Body of pancreas (tissue), 4 donors: ENCODE data around the gene SLC4A8. TPM values are rescaled to one million over a fixed set of nuclear protein-coding genes. Genes with fewer than 3 reads are reported as not detected.

Experiments used
- ATAC-seq: fragments of 150-250 bp; one replicate; pipeline ENCODE4 v1.9.1; 2016
- DNase-seq, 4 donors: peaks; one replicate each; pipeline ENCODE4 v3.0.0-alpha.2; 2019
- H3K27ac ChIP-seq, 4 donors: fragments of 200-600 bp; sonication (generic); 1 replicate in 3 of 4; 2 replicates in 1 of 4; pipeline versions ENCODE4 v1.5.1 to v1.6.1; 2016 to 2019; ENCODE audit warnings: mild to moderate bottlenecking in 1 of 4, mixed read lengths in 1 of 4, moderate library complexity in 1 of 4
- H3K27me3 ChIP-seq, 2 donors: fragments of 200-600 bp; sonication (generic); one replicate each; pipeline ENCODE4 v1.6.0; 2016; ENCODE audit warnings: mild to moderate bottlenecking in 1 of 2
- H3K36me3 ChIP-seq, 2 donors: fragments of 200-600 bp; sonication (generic); replicated peaks in 1 of 2; 2 replicates each; pipeline ENCODE4 v1.5.1; 2016; ENCODE audit warnings: low read depth in 2 of 2; ENCODE audit not compliant: insufficient read depth in 1 of 2
- H3K4me1 ChIP-seq: fragments of 200-600 bp; sonication (generic); one replicate; pipeline ENCODE4 v1.6.0; 2016
- H3K4me3 ChIP-seq, 2 donors: fragments of 200-600 bp; sonication (generic); 1 replicate in 1 of 2; 2 replicates in 1 of 2; pipeline ENCODE4 v1.5.1; 2016 to 2019
- H3K9me3 ChIP-seq, 3 donors: fragments of 200-600 bp; sonication (generic); 1 replicate in 2 of 3; 2 replicates in 1 of 3; pipeline ENCODE4 v1.5.1; 2016
- POLR2A ChIP-seq, 3 donors: fragments of 450-650 bp; IDR thresholded peaks; one replicate each; pipeline ENCODE4 v1.6.1; 2016; ENCODE audit warnings: antibody characterized with exemption in 3 of 3, mild to moderate bottlenecking in 2 of 3
- WGBS, 2 donors: methylation state at CpG; one replicate each; pipeline ENCODE4 v1.1.5; 2017; 5-methylcytosine and 5-hydroxymethylcytosine counted together
- intact Hi-C: fragments of 100-400 bp; cut with DNase I; formaldehyde crosslinking; loops from one replicate; pipeline ENCODE4 v1.15.1; 2023
- total RNA-seq, 2 donors: library from RNA; depleted of rRNA; stranded (reverse); fragments of >200 nt; gene quantifications; one replicate each; pipeline ENCODE4 v1.1.0, GENCODE V29; 2016
- TF ChIP-seq, protein P1 (sequence below), 7 experiments: fragments of 450-650 bp in 4 of 7; fragments of 200-600 bp in 3 of 7; sonication (generic) in 3 of 7; IDR thresholded peaks; one replicate each; pipeline ENCODE4 v1.5.1; 2016 to 2019; ENCODE audit warnings: antibody characterized with exemption in 7 of 7

Gene SLC4A8
- total RNA-seq, 2 donors from 2014 or later: 1.6 to 2.3 TPM

DNA sequence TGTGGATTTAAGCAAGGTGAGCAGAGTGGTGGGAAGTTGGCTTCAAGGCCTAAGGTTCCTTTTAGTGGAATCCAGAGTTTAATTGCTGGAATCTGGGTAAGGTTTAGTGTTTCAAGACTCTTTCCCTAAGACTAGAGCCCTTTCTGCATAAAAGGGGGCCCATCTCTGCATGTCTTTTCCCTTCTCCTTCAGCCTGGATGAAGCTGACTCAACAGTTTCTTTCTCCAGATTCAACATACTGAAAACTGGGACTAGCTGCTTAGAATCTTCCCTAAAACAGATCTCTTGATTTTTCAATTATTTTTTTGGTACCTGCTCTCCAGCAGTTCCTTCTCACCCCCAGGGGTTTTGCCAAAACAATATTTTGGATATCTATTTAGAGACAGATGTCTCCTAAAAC, 34.0 kb downstream of the SLC4A8 start:
- no peaks in the 10 kb centered on the region for H3K27me3 ChIP-seq
- H3K4me3 ChIP-seq: no peak overlapping the region
- peaks cover 4% of the 10 kb centered on the region for H3K4me1 ChIP-seq
- intact Hi-C loops: no loop called here
- no peaks in the 10 kb centered on the region for H3K36me3 ChIP-seq
- H3K27ac ChIP-seq: no peak overlapping the region
- no peak for TF ChIP-seq POLR2A (IDR thresholded peaks at IDR 0.05)
- TF ChIP-seq, protein P1, sequence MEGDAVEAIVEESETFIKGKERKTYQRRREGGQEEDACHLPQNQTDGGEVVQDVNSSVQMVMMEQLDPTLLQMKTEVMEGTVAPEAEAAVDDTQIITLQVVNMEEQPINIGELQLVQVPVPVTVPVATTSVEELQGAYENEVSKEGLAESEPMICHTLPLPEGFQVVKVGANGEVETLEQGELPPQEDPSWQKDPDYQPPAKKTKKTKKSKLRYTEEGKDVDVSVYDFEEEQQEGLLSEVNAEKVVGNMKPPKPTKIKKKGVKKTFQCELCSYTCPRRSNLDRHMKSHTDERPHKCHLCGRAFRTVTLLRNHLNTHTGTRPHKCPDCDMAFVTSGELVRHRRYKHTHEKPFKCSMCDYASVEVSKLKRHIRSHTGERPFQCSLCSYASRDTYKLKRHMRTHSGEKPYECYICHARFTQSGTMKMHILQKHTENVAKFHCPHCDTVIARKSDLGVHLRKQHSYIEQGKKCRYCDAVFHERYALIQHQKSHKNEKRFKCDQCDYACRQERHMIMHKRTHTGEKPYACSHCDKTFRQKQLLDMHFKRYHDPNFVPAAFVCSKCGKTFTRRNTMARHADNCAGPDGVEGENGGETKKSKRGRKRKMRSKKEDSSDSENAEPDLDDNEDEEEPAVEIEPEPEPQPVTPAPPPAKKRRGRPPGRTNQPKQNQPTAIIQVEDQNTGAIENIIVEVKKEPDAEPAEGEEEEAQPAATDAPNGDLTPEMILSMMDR (IDR thresholded peaks at IDR 0.05): no peak
- DNase-seq: no peak
- ATAC-seq: no peak
- no peaks in the 10 kb centered on the region for H3K9me3 ChIP-seq

DNA sequence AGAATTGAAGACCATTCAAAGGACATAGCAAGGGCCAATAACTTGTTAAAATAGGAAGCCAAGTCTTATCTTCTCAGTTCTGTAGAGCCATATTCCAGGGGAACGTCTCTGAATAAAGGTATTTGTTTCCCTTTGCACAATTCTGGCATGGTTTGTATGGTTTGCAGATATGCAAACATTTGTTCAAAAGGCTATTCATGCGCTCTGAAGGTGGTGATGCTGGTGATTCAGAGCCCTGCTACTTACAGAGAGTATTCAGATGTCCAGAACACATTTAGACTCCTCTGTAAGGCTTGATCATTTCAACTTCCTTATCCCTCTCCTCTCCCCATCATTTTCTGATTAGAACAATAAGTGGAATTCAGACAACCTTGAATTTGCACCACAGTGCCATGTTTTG, 35.9 kb downstream of the SLC4A8 start:
- TF ChIP-seq POLR2A (IDR thresholded peaks at IDR 0.05): no peak
- TF ChIP-seq, protein P1 (IDR thresholded peaks at IDR 0.05): no peak
- WGBS, 2 donors: 40 to 63% methylated on average over 2 of the region's 2 CpGs
- intact Hi-C loops: no loop called here

DNA sequence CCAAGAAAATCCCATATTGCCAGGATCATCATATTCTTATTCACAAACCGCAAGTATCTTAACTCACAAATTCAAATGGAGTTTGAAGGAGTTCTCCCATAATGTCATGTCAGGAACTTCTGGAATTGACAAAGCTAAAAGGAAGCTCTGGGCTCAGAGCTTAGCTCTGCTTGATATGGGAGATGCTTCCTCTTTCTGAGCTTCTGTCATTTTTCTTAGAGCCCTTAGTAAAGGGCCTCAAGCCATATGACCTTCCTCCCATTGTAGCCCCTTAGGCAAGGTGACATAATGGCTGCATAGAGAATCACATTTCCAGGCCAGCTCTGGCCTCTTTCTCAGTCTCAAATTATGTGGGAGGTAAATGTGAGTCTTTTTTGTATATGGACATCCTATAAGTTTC, 40.9 kb downstream of the SLC4A8 start:
- Histone ChIP-seq H3K4me1 (no peaks in the 10 kb centered on the region), H3K27me3 (no peaks in the 10 kb centered on the region), H3K36me3 (no peaks in the 10 kb centered on the region), H3K9me3 (no peaks in the 10 kb centered on the region), H3K4me3 (no peak overlapping the region), H3K27ac (no peak overlapping the region)
- intact Hi-C loops: no loop called here
- ATAC-seq: no peak
- WGBS, 2 donors: 90 to 100% methylated on average over 1 of the region's 1 CpG
- no peak for DNase-seq
- TF ChIP-seq POLR2A (IDR thresholded peaks at IDR 0.05): no peak
- TF ChIP-seq, protein P1 (IDR thresholded peaks at IDR 0.05): no peak

More for the DNA sequence above, 35.9 kb downstream of the SLC4A8 start:
- H3K36me3 ChIP-seq: no peaks in the 10 kb centered on the region
- H3K27me3 ChIP-seq: no peaks in the 10 kb centered on the region
- ATAC-seq (no peak), DNase-seq (no peak)
- H3K4me3 ChIP-seq: no peak overlapping the region
- H3K9me3 ChIP-seq: no peaks in the 10 kb centered on the region
- no peak overlapping the region for H3K27ac ChIP-seq
- no peaks in the 10 kb centered on the region for H3K4me1 ChIP-seq

DNA sequence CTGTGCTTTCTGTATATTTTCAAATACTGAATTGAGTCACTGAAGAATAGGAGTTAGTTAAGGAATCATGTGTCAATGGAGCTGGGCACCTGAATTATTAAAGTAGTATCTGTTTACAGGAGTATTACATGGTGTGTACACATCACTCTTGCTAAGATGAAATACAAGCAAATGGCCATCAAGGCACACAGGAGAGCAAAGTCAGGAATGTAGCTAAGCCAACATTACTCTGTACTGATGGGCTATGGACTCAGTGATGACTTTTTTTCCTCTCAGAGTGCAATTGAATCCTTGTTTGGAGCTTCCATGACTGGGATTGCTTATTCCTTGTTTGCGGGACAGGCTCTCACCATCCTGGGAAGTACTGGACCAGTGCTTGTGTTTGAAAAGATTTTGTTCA, 45.5 kb downstream of the SLC4A8 start:
- ATAC-seq (no peak), DNase-seq (no peak)
- whole genome bisulfite sequencing, 2 donors: 85 to 100% methylated on average over 1 of the region's 1 CpG
- H3K4me3 ChIP-seq: no peak overlapping the region
- no peaks in the 10 kb centered on the region for H3K9me3 ChIP-seq
- no peak for TF ChIP-seq POLR2A (IDR thresholded peaks at IDR 0.05)
- TF ChIP-seq, protein P1 (IDR thresholded peaks at IDR 0.05): no peak
- intact Hi-C loops: no loop called here
- no peak overlapping the region for H3K27ac ChIP-seq
- no peaks in the 10 kb centered on the region for H3K4me1 ChIP-seq
- H3K27me3 ChIP-seq: no peaks in the 10 kb centered on the region
- H3K36me3 ChIP-seq: no peaks in the 10 kb centered on the region

DNA sequence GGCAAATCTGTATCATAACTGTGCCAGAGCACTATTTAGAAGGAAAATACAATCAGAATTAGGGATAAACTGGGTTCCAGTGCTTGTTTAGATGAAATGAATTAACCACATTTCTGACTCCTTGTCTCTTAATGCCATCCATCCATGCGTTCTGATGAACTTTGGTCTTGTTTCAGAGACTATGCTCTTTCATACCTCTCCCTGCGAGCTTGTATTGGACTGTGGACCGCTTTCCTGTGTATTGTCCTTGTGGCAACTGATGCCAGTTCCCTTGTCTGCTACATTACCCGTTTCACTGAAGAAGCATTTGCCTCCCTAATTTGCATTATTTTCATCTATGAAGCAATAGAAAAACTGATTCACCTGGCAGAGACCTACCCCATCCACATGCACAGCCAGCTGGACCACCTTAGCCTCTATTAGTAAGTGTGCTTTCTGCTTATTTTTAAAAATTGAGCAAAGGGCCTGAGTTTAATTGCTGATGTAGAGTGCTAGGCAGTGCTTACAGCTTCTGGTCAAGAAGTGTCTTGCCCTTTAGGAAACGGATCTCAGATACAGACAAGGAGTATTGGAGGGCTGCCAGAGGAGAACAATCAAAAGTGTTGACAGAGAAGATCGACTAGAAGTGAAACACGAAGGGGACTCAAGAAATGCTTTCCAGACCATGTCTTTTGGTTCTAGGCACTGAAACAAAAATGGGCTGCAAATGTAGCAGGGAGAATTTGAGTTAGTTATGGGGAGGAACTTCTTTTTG, 46.7 kb downstream of the SLC4A8 start:
- TF ChIP-seq, protein P1 (IDR thresholded peaks at IDR 0.05): no peak
- TF ChIP-seq POLR2A (IDR thresholded peaks at IDR 0.05): no peak
- intact Hi-C loops: no loop called here
- DNase-seq: no peak
- no peak overlapping the region for H3K4me3 ChIP-seq
- no peak overlapping the region for H3K27ac ChIP-seq
- H3K27me3 ChIP-seq: no peaks in the 10 kb centered on the region
- WGBS, 2 donors: 75% methylated on average over 7 of the region's 7 CpGs
- ATAC-seq: no peak
- no peaks in the 10 kb centered on the region for H3K9me3 ChIP-seq
- H3K4me1 ChIP-seq: no peaks in the 10 kb centered on the region
- no peaks in the 10 kb centered on the region for H3K36me3 ChIP-seq
